Stimulated activated CD8-positive, alpha-beta memory T cell treated with anti-CD3 and anti-CD28 coated beads, Interleukin-2, amount 100 ng/mL, for 48 hours (primary cell): ENCODE data around the gene KDM6B.
"Not testable (repeated sequence)": the region's sequence is repeated elsewhere in the genome, so short reads cannot be mapped to it uniquely, and the experiment has no call there.

Experiments used
- DNase-seq, 2 donors: peaks; one replicate each; pipeline ENCODE4 v3.0.0-alpha.2; 2020; ENCODE audit warnings: low read depth in 2 of 2

KDM6B gene

GRCh38 chr17:7833795-7834541 lies at the start of gene KDM6B:
Gene KDM6B, plus strand, starts transcription at chr17:7834217. Its CDS starts 11,338 bp downstream, at chr17:7845555.
- peak; percentile 79 to 84 for DNase-seq

- DNase-seq, result no peak
Measured at GRCh38 chr17:7786866-7787265, 47.2 kb upstream of the KDM6B start.

DNA sequence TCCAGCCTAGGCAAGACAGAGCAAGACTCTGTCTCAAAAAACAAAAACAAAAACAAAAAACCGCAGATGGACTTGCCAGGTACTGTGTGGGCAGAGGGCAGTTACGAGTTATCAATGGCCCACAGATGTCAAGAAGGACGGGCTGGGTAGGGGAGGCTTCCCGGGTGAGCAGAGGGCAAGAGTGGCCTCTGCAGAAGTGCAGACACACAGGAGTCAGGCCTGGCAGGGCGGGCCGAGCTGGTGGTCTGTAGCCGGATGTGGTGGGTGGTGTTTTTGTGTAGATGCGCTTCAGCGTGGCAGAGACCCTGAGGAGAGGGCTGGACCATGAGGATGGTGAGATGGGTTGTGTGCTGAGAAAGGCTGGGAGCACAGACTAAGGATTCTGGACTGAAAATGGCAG lies 44.9 kb upstream of the KDM6B start:
- no peak for DNase-seq

DNA sequence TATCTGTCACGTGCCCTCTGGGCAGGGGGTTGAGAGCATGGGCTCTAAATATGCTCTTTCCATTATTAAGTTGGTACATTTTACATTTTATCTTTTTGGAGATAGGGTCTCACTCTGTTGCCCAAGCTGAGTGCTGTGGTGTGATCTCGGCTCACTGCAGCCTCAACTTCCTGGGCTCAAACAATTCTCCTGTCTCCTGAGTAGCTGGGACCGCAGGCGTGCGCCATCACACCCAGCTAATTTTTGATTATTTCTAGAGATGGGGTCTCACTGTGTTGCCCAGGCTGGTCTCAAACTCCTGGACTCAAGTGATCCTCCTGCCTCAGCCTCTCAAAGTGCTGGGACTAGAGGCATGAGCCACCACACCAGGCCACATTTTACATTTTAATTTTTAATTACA lies 43.9 kb upstream of the KDM6B start:
- DNase-seq, result no peak

DNA sequence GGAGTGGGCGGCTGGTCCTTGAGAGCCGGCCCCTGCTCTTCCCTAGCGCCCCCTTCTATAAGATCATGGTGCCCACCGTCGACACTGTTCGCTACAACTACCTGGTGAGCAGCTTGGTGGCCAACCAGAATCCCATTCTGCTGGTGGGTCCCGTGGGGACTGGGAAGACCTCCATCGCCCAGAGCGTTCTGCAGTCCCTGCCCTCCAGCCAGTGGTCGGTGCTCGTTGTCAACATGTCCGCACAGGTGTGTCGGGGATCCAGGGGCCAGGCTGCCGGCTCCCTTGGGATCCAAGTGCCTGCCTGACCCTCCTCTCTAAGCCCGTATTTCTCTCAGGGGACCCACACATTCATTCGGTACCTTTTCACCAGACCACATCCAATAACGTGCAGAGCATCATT lies 41.4 kb upstream of the KDM6B start:
- DNase-seq, result no peak

DNA sequence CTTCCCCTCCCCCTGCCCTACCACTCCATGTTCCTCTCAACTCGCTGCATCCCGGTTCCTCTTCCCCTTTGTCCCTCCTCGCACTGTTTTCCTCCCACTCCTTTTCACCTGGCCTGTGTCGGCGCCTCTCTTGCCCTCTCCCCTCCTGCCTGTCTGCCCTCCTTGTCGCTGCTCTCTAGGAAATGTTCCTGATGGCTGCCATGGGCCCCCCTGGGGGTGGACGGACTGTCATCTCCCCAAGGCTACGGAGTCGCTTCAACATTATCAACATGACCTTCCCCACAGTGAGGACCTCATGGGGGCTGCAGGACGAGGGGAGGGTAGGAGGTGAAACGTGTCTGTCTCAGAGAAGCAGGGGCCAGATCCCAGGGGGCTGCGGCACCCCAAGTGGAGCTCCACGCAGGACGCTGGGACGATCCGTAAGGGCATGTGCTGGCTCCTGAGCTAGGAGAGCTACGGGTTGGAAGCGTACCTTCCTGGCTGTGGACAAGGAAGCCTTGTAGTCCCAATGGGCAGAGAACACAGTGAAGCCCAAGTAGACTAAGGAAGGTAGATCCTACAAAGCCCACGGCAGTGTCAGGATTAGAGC lies 39.8 kb upstream of the KDM6B start:
- no peak for DNase-seq

DNA sequence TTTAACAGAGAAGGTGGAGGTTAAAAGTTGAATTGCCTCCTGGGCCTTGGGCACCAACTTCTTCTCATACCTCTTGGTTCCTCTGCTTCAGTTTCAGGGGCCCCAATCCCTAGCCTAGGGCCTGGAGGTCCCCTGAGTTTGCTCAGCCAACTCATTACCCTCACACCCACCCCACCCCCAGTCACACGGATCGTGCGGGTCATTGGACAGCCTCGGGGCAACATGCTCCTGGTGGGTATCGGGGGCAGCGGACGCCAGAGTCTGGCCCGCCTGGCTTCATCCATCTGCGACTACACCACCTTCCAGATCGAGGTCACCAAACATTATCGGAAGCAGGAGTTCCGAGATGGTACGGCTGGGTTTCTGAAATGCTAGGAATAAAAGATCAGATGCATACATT lies 36.0 kb upstream of the KDM6B start:
- no peak for DNase-seq

DNA sequence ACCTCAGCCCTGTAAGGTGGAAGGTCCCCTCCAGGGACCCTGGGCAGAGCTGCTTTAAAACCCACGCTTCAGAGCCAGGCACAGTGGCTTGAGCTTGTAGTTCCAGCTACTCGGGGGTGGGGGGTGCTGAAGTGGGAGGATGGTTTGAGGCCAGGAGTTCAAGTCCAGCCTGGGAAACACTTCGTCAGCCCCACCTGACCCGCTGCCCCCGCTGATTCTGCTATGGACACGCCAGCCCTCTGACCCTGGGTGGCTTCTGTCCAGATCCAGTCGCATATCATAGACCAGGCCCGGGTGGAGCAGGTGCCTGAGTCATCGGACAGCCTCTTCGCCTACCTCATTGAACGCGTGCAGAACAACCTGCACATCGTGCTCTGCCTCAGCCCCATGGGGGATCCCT lies 35.2 kb upstream of the KDM6B start:
- no peak for DNase-seq

DNA sequence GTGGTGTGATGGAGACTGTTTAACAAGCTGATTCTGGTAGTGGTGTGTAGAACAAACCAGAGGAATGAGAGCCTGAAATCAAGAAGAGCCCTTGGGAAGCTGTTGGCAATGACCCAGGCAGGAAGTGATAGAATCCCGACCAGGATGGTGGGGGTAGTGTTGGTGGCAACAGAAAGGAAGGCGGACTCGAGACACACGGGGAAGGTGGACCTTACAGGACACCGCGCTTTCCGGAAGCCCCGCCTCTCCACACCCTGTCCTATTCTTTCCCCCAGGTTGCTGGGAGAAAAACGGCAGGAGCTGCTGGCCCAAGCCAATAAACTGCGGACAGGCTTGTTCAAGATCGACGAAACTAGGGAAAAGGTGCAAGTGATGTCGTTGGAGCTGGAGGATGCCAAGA lies 30.0 kb upstream of the KDM6B start:
- no peak for DNase-seq

DNA sequence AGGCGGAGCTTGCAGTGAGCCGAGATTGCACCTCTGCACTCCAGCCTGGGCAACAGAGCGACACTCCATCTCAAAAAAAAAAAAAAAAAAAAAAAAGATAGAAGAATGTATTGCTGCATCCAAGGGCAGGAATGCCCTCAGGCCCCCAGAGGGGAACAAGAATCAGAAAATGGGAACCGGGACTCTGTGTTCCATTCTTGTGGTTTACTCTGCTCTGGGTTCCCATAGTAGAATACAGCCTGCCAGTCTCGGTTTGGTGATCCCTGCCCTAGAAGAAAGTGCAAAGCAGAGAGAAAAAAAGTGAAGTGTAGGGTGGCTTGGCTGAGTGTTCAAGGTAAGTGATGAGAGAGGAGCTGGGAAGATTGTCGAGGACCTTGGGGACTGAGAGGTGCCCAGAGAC lies 27.4 kb upstream of the KDM6B start:
- DNase-seq, result no peak

- no peak for DNase-seq
Measured at GRCh38 chr17:7807206-7807605, 26.8 kb upstream of the KDM6B start.

GRCh38 chr17:7809086-7809790 lies 24.8 kb upstream of the KDM6B start:
- no peak for DNase-seq

DNA sequence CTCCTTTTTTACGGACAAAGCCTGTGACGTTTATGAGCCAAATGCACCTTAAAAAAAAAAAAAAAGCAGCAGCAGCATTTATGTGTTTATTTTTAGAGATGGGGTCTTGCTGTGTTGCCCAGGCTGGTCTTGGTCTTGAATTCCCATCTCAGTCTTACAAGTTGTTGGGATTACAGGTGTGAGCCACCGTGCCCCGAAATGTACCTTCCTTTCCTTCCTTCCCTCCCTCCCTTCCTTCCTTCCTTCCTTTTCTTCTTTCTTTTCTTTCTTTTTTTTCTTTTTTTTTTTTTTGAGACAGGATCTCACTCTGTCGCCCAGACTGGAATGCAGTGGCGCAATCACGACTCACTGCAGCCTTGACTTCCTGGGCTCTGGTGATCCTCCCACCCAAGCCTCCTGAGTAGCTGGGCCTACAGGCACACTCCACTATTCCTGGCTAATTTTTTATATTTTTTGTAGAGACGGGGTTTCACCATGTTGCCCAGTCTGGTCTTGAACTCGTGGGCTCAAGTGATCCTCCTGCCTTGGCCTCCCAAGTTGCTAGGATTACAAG lies 24.1 kb upstream of the KDM6B start:
- DNase-seq, result not testable (repeated sequence)

GRCh38 chr17:7811251-7811650 lies 22.8 kb upstream of the KDM6B start:
- no peak for DNase-seq

DNA sequence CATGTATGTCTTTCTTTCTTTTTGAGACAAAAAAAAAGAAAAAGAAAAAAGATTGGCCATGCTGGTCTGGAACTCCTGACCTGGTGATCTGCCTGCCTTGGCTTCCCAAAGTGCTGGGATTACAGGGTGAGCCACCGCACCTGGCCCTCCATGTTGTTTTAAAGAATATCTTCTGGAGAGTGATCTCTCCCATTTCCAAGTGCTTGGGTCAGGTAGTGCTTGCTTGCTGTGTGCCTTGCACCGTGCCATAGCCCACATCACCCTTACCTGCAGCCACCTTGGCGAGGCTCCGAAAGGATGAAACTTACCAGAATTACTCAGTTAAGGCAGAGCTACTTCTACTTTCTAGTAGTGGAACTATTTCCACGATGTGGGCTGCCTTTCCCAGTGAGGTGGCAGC lies 19.0 kb upstream of the KDM6B start:
- DNase-seq, result no peak

GRCh38 chr17:7816926-7817642 lies 16.9 kb upstream of the KDM6B start:
- DNase-seq, result no peak

- no peak for DNase-seq
Measured at GRCh38 chr17:7817643-7817964, 16.4 kb upstream of the KDM6B start.

DNA sequence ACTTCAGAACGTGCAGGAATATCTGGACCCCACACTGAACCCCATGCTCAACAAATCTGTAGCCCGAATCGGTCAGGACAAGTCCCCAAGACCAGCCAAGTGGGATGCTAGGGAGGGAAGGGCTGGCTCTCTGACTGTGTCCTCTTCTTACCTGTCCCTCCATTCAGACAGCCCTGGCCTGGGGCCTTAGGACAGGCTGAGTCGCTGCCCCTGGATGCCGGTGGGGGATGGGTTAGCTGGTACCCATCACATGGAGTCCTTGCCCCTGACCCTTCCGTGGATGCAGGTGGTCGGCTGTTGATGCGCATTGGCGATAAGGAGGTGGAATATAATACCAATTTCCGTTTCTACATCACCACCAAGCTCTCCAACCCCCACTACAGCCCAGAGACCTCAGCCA lies 16.0 kb upstream of the KDM6B start:
- DNase-seq, result no peak

GRCh38 chr17:7818746-7819645 lies 15.0 kb upstream of the KDM6B start:
- DNase-seq, result no peak

- no peak for DNase-seq
Measured at GRCh38 chr17:7820231-7820630, 13.8 kb upstream of the KDM6B start.

DNA sequence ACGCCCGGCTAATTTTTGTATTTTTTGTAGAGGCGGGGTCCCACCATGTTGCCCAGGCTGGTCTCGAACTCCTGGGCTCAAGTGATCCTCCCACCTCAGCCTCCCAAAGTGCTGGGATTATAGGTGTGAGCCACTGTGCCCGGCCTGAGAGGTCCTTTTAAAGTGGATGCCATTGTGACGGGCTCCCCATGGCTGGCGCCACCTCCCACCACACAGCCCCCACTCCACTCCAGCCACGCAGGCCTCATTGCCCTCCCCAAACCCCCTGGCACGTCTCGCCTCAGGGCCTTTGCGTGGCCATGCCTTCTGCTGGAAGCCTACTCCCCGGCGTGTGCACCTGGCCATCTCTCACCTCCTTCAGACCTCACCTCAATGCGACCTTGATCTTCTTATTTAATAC lies 11.9 kb upstream of the KDM6B start:
- no peak for DNase-seq
